ENCODE measurements around the gene GABARAPL2.
"Not testable (repeated sequence)": the region's sequence is repeated elsewhere in the genome, so short reads cannot be mapped to it uniquely, and the experiment has no call there.

The GABARAPL2 gene, protein sequence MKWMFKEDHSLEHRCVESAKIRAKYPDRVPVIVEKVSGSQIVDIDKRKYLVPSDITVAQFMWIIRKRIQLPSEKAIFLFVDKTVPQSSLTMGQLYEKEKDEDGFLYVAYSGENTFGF

DNA sequence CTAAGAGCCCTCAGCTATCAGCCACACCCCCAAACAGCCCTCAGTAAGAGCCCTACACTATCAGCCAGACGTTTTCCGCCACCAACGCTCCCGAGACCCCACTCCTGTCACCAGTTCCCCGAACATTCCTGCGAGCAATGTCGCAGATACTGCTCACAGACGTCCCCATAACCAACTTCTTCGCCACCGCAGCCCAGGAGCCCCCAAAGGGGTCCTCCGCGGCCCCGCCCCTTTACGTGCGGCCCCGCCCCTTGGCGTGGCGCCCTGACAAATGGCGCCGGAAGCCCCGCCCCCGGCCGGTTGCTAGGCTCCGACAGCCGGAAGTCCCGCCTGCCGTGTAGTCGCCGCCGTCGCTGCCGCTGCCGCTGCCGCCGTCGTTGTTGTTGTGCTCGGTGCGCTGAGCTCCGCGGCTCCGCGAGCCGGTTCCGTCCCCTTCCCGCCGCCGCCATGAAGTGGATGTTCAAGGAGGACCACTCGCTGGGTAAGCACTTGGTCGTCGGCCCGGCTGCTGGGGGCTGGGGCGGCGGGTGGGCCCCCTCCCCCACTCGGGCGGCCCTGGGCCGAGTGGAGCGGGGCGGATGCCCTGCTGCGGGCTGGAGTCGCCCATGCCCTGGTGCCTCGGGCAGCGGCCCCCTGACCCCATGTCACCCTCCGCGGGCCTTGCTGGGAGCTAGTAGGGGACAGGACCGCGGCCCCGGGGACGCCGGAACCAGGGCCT lies at the start of gene GABARAPL2:
Gene GABARAPL2, plus strand, starts transcription at position 340 of the 718 bp plus-strand sequence. Its CDS starts 108 bp downstream, at position 448.
- DNase-seq (ENCODE audit: low spot score), result peak; percentile 95

DNA sequence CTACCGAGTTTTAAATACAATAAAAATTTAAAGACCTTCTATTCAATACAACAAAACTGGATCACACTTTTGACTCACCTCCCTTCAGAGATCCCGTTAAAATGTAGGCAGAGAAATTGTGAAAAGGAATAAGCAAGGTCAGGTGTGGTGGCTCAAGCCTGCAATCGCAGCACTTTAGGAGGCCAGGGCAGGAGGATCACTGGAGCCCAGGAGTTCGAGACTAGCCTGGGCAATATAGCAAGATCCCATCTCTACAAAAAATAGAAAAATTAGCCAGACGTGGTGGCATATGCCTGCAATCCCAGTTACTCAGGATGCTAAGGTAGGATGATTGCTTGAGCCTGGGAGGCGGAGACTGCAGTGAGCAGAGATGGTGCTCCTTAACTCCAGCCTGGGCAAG lies 47.0 kb upstream of the GABARAPL2 start:
- DNase-seq (ENCODE audit: low spot score), result no peak

DNA sequence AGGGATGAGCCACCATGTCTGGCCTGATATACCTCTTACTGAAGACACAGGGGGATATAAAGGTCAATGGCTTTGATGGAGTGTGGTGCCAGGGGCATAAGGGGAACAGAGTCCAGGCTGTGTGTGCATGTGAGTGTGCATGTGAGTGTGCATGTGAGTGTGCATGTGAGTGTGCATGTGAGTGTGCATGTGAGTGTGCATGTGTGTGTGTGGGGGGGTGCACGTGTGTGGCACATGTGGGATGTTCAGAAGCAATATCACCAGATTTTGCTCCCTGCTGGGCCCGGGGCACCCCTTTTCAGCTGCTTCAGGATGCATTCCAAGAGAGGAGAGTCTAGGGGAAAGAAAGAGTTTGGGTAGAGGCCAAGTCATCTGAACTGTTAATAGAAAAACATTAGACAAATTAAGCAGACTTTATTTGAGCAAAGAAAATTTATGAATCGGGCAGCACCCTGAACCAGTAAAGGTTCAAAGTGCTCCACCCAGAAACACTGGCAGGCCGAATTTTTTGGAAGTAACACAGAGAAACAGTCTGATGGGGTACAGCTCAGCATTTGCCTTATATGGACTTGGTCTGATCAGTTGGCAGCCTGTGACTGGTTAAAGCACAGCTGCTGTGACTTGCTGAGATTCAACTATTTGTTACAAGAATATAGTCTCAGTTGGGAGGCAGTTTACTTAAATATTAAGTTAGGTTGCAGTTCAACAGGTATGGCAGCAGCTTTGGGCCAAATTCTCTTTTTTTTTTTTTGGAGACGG lies 40.0 kb upstream of the GABARAPL2 start:
- no peak for DNase-seq (ENCODE audit: low spot score)

DNA sequence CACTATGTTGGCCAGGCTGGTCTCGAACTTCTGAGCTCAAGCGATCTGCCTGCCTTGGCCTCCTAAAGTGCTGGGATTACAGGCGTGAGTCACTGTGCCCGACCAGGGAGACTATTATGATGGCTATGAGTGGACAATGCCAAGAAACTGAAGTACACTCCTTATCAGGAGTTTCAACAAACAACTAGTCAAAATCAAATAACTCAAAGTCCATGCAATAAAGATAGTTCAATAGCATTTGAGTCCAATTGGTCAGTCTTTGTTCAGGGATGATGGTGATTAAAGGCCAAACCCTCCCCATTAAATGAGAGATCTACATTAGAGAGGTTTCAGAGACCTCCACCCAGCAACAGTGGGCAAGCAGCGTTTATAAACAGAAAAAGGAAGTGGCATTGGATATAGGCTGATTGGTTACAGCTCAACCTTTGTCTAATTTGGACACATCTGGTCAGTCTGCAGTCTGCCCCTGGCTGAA lies 38.3 kb upstream of the GABARAPL2 start:
- no peak for DNase-seq (ENCODE audit: low spot score)

DNA sequence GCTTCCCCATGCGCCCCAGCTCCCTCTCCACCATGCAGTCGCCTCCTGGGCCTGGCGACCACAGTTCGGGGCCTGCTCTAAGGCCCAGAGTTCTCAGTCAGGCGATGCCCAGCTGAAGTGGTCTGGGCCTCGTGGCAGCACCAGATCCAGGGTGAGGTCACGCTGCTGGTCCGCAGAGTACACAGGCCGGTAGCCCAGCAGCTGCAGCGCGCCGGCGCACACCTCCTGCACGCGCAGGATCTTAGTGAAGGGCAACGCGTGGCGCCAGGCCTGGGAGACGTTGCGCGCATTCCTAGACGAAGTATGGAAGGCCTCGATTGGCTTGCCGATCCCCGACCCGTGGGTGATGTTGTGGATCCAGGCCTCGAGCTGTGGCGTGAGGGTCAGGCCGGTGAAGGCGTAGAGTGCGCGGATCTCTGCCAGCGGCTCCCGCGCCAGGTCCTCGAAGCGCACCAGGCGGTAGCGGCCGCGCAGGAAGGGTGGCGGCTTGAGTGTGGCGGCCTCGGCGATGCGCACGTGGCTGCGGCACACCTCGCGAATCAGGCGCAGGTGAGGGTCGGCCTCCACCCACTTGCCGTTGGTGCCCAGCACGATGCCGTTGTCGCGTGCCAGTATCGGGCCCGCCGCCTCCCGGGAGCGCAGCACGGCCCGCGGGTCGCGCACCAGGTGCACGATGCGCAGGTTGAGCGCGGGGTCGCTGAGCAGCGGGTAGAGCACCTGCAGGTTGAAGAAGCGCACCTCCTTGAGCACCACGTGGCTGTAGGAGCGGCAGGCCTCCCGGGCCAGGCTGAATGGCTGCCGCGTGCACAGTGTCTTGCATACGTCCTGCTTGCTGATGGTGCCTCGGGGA lies 36.9 kb upstream of the GABARAPL2 start:
- DNase-seq (ENCODE audit: low spot score), result no peak

DNA sequence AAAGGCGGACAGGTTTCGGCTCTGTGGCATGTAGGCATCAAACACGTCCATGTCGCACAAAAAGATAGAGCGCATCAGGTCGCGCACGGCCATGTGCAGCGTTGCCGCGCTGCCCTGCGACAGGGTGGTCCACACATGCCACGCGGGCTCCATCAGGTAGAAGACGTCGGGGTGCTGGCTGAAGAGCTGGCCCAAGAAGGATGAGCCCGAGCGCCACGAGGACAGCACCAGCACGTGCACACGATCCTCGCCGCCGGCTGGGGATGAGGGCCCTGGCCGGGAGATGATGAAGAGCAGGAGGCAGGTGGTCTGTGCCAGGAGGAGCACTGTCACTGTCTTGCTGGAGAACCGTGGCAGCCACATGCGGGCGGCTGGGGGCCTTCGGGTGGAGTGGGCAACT lies 36.2 kb upstream of the GABARAPL2 start:
- no peak for DNase-seq (ENCODE audit: low spot score)

DNA sequence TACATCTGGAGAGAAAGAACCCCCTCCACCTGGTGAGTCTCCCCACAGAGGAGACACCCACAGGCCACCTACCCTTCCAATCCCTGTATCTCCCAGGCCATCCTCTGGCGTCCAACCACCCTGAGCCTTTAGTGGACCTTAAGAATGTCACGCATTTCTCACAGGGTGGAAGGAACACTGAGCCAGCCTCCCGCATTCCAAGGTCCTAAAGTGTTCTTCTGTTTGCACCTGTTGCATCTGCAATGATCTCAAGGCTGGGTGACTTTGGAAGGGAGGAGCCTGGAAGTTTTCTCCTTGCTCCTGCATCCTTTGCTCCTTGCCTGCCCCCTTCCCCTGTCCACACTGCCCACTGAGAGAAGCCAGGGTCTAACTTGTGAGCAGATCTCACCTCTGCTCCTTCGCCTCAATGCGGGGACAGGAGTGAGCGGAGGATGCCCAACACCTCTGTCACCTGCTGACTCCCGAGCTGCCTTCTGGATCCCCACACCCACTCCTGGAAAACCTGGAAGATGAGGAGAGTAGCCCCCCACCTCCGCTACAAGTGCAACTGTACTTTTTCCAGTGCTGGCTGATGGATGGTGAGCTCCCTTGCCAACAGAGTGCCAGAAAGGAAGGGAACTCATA lies 33.9 kb upstream of the GABARAPL2 start:
- DNase-seq (ENCODE audit: low spot score), result no peak

DNA sequence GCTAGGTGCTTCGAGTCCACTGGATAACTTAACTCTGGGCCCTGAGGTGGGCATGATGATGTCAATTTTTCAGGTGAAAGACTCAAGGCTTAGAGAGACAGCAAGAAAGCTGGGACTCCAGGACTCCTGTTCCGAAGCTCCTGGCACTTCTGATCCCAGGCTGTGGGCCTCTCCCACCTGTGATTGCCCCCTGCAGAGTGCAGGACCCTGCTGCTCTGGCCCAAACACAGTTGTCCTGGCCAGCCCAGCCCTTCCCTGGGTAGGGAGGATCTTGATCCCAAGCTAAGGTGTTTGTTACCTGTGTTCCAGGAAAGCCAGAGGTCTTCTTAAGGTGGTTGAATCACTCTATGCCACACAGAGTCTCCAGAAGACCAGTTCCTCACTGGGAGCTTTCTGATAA lies 33.4 kb upstream of the GABARAPL2 start:
- no peak for DNase-seq (ENCODE audit: low spot score)

DNA sequence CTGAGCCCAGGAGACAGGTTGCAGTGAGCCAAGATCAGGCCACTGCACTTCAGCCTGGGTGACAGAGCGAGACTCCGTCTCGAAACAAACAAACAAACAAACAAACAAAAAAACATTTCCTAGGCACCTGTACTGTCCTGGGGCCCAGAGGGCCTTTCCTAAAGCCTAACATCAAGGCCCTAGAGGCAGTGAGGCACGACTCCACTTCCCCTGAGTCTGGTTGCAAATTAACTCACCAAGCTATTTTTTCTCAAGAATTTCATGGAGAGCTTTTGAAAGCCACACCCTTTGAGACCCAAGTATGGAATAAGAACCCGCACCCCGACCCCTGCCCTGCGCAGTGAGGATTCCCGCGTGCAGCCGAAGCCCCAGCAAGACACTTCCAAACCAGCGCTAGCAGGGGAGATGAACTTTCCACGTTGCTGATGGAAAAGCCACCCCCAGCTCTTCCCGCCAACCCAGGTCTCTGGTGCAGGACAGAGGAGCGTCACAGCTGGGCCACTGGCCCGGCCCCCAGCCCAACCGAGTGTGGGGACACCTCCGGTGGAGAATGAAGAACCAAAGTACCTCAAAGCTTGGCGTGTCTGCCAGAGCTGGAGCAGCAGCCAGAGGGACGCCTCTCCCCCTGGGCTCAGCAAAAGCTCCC lies 31.5 kb upstream of the GABARAPL2 start:
- no peak for DNase-seq (ENCODE audit: low spot score)

DNA sequence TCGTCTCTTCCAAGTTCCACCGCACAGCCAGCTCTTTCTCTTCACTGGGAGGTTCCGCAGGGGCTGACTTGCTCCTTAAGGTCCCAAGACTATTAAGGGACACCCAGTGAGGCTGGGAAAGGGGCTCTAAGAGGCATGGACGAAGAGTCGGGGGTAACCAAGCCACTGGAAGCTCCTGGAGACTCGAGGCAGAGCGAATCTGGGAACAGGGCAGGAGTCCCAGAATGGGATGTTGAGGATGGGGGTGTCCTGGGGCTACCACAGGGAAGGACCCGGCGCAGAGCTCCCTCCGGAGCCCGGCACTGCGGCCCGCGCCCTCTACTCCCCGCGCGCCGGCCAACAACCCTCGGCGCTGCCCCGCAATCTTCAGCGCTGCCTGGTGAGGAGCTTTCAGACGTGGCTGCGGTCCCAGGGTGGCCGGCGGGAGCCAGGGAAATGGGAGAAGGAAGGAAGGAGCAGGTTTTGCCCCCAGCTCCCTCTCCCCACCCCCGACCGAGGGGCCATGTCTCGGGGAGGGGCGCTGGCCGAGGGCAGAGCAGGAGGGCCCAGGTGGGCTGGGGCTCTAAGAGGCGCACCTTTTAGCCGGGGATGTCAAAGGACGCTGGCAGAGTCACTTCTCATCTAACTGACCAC lies 30.9 kb upstream of the GABARAPL2 start:
- DNase-seq (ENCODE audit: low spot score), result no peak

DNA sequence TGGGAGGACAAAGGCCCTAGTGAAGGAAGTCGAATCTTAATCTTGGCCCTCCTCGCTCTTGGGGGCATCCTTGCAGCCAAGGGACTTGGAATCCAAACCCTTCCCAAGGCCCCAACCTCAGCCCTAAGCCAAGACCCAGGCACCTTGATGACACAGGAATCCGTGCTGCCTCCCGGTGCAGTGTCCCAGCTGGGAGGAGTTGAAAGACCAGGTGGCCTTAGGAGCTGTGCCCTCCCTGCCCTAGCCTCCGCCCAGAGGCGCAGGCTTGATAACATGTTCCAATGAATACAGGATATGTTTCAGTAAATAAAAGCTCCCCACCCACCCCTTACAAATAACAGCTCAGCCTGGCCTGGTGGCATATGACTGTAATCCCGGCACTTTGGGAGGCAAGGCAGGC lies 30.3 kb upstream of the GABARAPL2 start, which contains the start of gene CHST5:
Gene CHST5, minus strand, starts transcription at position 208 of the 400 bp plus-strand sequence. CDS start 5,724 bp downstream, outside the sequence.
- no peak for DNase-seq (ENCODE audit: low spot score)

DNA sequence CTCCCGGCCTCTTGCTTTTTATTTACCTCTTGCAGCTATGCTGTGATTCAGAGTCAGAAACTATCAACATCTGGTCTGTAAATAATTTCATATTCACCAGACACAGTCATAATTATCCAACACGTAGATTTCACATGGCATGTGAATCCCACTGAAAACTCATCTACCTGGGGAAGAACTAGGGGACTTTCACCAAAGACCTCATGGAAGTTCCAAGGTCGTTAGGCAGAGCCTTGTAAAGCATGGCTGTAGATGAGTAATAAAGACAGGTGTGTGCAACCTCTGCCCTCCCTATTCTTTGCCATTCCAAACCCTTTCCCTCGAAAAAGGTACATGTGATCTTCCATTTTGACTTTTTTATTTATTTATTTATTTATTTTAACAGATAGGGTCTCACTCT lies 28.4 kb upstream of the GABARAPL2 start:
- DNase-seq (ENCODE audit: low spot score), result no peak

DNA sequence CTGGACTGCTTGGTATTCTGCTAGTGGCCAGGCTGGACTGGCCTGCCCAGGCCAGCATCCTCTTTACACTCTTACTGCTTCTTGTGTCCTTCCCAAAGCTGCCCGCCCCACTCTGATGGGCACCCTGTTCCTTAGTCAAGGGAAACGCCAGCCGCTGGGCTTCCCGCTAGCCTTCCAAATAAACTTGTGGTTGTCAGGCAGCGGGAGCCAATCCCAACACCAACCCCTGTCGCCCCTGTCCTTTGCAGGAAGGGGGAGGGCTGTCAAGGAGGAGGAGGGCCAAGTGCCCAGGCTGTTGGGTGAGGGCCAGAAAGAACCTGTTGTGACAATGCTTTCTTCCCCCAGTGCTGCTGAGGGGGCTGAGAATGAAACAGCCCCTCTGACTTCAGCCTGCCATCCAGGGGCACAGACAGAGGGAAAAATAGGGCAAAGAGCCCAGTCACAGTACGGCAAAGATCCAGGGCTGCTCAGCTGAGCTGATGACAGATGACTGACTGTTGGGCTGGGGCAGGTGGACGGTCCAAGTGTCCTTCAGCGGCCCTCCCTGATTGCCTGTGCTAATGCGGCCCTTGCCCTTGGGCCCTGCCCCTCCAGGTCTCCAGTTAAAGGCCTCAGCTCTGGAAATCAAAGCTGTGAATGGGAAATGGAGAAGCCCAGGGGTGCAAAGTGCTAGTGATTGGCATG lies 27.2 kb upstream of the GABARAPL2 start:
- DNase-seq (ENCODE audit: low spot score), result not testable (repeated sequence)

DNA sequence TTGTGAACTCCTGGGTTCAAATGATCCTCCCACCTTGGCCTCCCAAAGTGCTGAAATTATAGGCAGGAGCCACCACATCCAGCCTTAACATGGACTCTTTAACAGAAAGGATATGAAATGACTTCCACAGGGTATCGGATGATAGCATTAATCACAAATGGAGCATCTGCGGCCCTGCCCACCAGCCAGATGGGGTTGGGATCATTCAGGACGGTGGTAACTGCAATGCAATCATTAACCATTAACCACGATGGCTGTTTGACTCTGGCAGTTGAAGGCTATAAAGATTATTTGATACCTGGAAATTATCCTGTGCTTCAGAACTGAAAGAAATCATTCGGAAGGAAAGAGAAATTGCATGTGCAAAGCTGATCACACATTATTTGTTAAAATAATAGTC lies 24.9 kb upstream of the GABARAPL2 start:
- no peak for DNase-seq (ENCODE audit: low spot score)

DNA sequence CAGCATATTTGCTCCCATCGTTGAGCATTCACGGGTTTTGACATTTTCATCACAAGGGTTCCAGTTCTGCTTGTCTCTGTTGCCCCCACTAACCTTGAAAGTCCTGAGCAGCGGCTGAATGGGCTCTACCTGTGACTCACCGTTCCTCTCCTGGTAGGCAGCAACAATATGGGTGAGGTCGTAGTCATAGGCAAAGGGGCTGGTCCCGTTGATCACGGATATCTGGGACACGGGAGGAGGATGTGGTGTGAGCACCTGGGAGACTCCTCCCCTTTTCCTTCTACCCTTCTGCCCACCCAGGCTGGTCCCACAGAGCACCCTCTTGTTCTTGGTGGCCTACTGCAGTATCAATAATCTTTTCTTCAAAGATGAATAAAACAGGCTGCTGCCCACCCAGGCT lies 23.7 kb upstream of the GABARAPL2 start:
- not testable (repeated sequence) for DNase-seq (ENCODE audit: low spot score)

DNA sequence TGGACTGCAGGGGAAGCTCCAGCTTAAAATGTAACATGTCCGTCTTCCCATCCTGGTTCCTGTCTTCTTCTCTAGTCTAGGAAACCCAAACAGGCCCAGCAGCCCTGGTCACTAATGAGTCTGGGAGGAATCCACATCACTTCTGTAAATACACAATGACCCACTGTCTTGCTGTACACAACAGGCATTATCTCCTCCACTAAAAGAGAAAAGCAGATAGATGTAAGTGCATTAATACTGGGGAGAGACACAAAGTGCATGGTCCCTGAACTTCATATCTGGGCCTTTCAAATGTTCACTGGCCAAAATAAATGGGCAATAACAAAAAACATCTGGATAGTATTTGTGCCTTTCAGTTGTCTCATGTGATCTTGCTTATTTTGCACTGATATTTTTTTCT lies 20.3 kb upstream of the GABARAPL2 start:
- not testable (repeated sequence) for DNase-seq (ENCODE audit: low spot score)

DNA sequence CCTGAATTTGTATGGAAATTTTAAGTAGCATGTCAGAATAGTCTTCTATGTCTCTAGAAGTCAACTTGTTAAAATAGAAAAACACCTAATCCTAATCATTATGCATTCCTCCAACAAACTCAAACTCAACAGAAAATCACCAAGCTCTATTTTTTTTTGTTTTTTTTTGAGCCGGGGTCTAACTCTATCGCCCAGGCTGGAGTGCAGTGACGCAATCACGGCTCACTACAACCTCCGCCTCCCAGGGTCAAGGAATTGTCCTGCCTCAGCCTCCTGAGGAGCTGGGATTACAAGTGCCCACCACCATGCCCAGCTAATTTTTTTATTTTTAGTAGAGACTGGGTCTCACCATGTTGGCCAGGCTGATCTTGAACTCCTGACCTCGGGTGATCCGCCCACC lies 19.9 kb upstream of the GABARAPL2 start:
- DNase-seq (ENCODE audit: low spot score), result no peak

DNA sequence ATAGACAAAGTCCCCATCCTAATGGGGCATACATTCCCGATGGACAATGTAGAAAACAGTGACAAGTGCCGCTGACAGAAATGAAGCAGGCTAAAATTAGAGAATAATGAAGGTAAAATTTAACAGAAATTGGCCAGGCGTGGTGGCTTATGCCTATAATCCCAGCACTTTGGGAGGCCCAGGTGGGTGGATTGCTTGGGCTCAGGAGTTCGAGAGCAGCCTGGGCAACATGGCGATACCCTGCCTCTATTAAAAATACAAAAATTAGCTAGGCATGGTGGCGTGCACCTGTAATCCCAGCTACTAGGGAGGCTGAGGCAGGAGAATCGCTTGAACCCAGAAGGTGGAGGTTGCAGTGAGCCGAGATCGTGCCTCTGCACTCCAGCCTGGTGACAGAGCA lies 17.7 kb upstream of the GABARAPL2 start:
- DNase-seq (ENCODE audit: low spot score), result not testable (repeated sequence)

DNA sequence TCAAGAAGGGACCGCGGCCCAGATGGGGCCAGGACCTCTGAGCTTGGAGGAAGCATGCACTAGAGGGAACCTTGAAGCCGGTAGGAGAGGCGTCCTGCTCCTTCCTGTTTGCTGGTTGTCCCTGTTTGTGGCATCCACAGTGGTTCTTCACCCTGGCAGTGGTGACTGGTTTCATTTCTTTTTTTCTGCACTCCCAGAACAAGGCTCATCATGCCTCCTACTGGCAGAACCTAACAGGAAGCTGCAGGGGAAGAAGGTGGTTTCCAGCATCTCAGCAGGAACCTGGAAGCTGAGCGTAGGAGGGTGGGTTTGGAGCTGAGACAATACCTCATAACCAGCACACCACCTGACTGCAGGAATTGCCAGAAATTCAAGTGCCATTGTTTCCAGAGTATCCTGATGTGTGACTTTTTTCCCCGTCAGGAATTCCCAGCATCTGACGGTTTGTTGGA lies 15.9 kb upstream of the GABARAPL2 start:
- no peak for DNase-seq (ENCODE audit: low spot score)

DNA sequence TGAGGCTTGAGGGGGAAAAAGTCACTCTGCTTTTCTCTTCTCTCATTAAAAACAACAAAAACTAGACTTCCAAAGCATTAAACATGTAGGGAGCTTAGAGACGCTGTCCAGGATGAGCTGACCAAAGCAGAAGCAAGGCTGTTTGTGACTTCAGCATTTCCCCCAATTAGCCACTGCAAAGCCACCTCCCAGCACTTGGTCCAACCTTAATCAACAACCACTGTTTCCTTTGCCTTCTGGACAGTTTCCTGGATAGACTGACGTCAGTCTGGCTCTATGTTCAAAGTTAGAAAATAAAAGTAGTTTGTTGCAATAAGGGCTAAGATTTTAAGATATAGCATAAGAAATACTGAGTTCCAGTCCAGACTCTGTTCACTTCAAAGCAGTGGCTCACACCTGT lies 13.2 kb upstream of the GABARAPL2 start:
- no peak for DNase-seq (ENCODE audit: low spot score)
